HG03159 (cell line): Measurements from ENCODE around the gene RTL1.

Experiments
- ATAC-seq: cut with Tn5 transposase; IDR thresholded peaks from one replicate; pipeline ENCODE4 v1.9.1; 2021; ENCODE audit warnings: mild to moderate bottlenecking, moderate library complexity; ENCODE audit not compliant: unreplicated experiment

RTL1 gene

GRCh38 chr14:100866666-100867630 lies 36.6 kb downstream of the RTL1 start:
- no peak for ATAC-seq

DNA sequence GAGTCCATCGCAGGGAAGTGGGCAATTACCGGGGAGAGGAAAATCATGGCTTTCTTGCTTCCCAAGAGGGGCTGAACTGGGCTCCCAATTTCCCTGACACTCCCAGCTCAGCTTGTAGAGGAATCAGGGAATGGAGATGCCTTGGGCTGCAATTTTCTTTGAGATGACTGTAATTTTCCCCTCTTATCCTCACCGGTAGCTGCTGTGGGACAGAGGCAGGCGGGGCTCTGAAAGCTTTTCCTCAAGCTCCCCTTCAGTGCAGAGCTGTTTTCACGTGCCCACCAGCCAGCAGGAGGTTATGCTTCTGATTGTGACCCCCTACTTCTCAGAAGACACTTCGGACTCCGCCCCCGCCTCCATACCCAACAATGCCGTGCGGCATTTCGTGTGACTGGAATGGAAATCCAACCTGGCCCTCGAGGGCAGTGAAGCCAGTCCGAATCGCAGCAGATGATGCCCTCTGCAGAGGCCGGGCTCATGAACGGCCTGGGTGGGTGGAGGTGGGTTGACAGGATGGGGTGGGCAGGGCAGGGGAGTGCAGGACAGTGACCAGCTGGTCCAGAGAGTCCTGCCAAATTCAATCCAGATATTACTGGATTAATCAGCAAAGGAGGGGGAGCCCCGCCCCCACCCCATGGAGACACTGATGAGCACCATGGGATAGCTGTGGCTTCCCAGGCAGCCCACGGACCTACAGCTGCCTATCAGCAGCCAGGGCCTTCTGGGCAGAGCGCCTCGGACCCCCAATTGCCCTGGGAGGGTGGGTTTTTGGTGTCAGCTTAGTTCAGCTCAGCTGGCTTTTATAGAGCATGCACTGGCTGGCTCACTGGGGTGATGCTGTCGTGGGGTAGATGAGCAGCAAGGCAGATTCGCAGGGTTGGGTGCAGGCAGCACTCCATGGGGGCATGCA lies 37.6 kb downstream of the RTL1 start:
- no peak for ATAC-seq

- no peak for ATAC-seq
These were observed 38.4 kb downstream of the RTL1 start for GRCh38 chr14:100864960-100865681.

DNA sequence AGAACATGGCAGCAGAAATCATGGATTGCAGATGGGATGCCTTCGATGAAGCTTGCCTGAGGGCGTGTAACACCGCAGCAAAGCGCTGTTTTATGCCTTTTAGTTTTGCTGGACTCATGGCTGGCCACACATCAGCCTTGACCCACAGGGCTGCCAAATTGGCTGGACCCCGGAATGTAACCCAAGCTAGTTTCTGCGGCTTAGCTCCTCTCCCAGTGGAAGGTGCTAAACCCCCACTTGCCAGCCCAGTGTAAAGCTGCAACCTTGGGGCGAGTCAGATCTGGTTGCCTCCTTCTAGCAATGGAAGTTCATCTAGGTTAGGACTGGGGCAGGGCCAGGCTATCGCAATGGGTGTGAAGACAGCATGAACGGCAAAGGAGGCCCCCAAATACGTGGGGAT lies 39.3 kb downstream of the RTL1 start:
- no peak for ATAC-seq

GRCh38 chr14:100862793-100863192 lies 40.7 kb downstream of the RTL1 start:
- ATAC-seq: no peak

GRCh38 chr14:100862277-100862676 lies 41.2 kb downstream of the RTL1 start:
- ATAC-seq: no peak

GRCh38 chr14:100861937-100862247 lies 41.6 kb downstream of the RTL1 start:
- no peak for ATAC-seq

- ATAC-seq: no peak
These were observed 42.2 kb downstream of the RTL1 start for GRCh38 chr14:100861188-100861936.

DNA sequence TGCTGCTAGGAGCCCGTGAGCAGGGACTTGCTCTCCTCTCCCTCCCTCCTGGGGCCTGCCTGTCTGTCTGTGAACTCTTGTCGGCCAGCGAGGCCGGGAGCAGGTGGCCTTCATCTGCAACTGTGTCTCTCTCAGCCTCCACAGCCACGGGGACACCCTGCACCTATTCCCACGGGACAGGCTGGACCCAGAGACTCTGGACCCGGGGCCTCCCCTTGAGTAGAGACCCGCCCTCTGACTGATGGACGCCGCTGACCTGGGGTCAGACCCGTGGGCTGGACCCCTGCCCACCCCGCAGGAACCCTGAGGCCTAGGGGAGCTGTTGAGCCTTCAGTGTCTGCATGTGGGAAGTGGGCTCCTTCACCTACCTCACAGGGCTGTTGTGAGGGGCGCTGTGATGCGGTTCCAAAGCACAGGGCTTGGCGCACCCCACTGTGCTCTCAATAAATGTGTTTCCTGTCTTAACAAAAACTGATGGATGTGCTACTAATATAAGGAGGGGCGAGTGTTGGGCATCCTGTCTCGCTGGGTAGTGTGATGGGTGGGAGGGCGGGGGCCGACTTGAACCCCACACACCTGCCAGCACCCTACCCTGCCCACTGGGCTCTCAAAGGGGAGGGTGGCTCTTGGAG lies 42.9 kb downstream of the RTL1 start:
- no peak for ATAC-seq

DNA sequence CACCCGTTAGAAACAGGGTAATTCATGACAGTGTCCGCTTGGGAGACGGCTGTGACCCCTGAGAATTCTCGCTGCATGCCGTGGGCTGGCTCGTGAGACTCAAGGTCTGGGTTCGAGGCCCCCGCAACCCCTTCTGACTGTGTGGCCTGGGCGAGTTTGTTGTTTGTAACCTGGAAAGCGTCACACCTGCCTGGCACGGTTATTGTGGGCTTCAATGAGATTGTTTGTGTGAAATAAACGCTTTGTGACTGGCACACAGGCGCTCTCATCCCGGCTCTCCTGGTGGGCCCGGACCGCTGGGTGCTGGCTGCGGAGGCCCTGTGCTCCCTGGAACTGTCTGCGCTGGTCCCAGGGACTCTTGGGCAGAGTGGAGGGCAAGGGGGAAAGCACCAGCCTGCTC lies 43.7 kb downstream of the RTL1 start:
- no peak for ATAC-seq

GRCh38 chr14:100858838-100859220 lies 44.7 kb downstream of the RTL1 start:
- no peak for ATAC-seq

- no peak for ATAC-seq
These were observed 45.3 kb downstream of the RTL1 start for GRCh38 chr14:100857923-100858837.

GRCh38 chr14:100857233-100857922 lies 46.1 kb downstream of the RTL1 start:
- ATAC-seq: no peak

- no peak for ATAC-seq
These were observed 47.2 kb downstream of the RTL1 start for GRCh38 chr14:100856056-100856950.

- no peak for ATAC-seq
These were observed 48.1 kb downstream of the RTL1 start for GRCh38 chr14:100855256-100855930.

DNA sequence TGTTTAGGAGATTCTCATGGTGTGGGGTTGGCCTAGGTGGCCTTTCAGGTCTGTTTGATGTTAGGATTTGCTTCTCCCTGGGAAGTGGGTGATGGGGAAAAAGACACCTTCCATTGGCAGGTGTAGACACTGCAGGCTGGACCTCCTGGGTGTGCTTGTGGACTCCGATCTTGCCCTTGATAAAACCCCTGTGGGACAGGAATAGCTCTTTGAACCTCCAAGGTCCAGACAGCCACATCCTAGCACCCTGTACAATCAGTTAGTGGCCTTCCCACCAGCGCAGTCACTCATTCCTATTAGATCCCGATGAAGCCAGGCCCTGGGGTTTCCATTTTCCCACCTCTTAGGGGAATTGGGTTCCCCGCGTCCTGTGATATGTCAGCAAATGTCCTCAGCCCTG lies 49.1 kb downstream of the RTL1 start:
- ATAC-seq: no peak
